Thymus (tissue), 11 donors: ENCODE data around the gene HACD2. TPM values are rescaled to one million over a fixed set of nuclear protein-coding genes. Genes with fewer than 3 reads are reported as not detected.

Source experiments
- DNase-seq, 9 donors: peaks; one replicate each; pipeline ENCODE4 v3.0.0-alpha.2; 2013; ENCODE audit warnings: low spot score in 9 of 9, low read depth in 6 of 9, missing footprints in 1 of 9
- H3K27ac ChIP-seq, 2 donors: one replicate each; pipeline ENCODE4 v1.5.1; 2013; ENCODE audit warnings: control low read depth in 1 of 2, low read depth in 1 of 2, low read length in 1 of 2, mild to moderate bottlenecking in 1 of 2, moderate library complexity in 1 of 2
- H3K27me3 ChIP-seq, 2 donors: one replicate each; pipeline ENCODE4 v1.5.1; 2013; ENCODE audit warnings: low read length in 1 of 2; ENCODE audit not compliant: control insufficient read depth in 2 of 2, insufficient read depth in 1 of 2
- H3K36me3 ChIP-seq, 2 donors: one replicate each; pipeline ENCODE4 v1.5.1; 2013; ENCODE audit warnings: low read length in 1 of 2, mild to moderate bottlenecking in 1 of 2, moderate library complexity in 1 of 2; ENCODE audit not compliant: control insufficient read depth in 2 of 2, insufficient read depth in 2 of 2
- H3K4me1 ChIP-seq, 2 donors: one replicate each; pipeline ENCODE4 v1.5.1; 2013; ENCODE audit warnings: low read length in 2 of 2; ENCODE audit not compliant: control insufficient read depth in 2 of 2, insufficient read depth in 2 of 2
- H3K4me3 ChIP-seq, 2 donors: one replicate each; pipeline ENCODE4 v1.5.1; 2013; ENCODE audit warnings: low read length in 2 of 2, control low read depth in 1 of 2, mild to moderate bottlenecking in 1 of 2
- H3K9me3 ChIP-seq, 2 donors: one replicate each; pipeline ENCODE4 v1.5.1; 2013; ENCODE audit warnings: low read length in 1 of 2, mild to moderate bottlenecking in 1 of 2; ENCODE audit not compliant: control insufficient read depth in 2 of 2, insufficient read depth in 1 of 2
- WGBS: extraction: QIAGEN DNeasy Blood & Tissue Kit; methylation state at CpG from one replicate; pipeline ENCODE4 v1.1.7; 2013; 5-methylcytosine and 5-hydroxymethylcytosine counted together
- polyA plus RNA-seq: library from polyadenylated mRNA; stranded (reverse); fragments of 200-250 nt; gene quantifications from one replicate; pipeline ENCODE4 v1.2.3, GENCODE V29; 2013
- total RNA-seq: library from RNA; stranded (reverse); fragments of 120-200 nt; gene quantifications from one replicate; pipeline ENCODE4 v1.2.4, GENCODE V29; 2013
- donor health status: healthy.

Gene HACD2
- total and polyA plus RNA-seq, 2 donors, result 12.2 to 16.1 TPM

- DNase-seq, result no peak
- Histone ChIP-seq H3K9me3 (no peaks in the 10 kb centered on the region), H3K36me3 (no peaks in the 10 kb centered on the region), H3K4me3 (no peak overlapping the region), H3K27me3 (no peaks in the 10 kb centered on the region), H3K4me1 (peaks cover 0 to 4% of the 10 kb centered on the region in 2 donors), H3K27ac (no peak overlapping the region)
- 97% methylated on average over 6 of the region's 6 CpGs for WGBS
Observed at GRCh38 chr3:123627673-123628670, 43.1 kb upstream of the HACD2 start.

GRCh38 chr3:123626881-123627280 lies 42.0 kb upstream of the HACD2 start:
- no peak for DNase-seq
- WGBS, result 91% methylated on average over 7 of the region's 7 CpGs
- Histone ChIP-seq H3K36me3 (no peaks in the 10 kb centered on the region), H3K27me3 (no peaks in the 10 kb centered on the region), H3K4me3 (no peak overlapping the region), H3K9me3 (no peaks in the 10 kb centered on the region), H3K27ac (no peak overlapping the region), H3K4me1 (no peaks in the 10 kb centered on the region)

- 96% methylated on average over 1 of the region's 1 CpG for WGBS
- H3K36me3 ChIP-seq, result no peaks in the 10 kb centered on the region
- H3K9me3 ChIP-seq, result no peaks in the 10 kb centered on the region
- no peak overlapping the region for H3K4me3 ChIP-seq
- no peaks in the 10 kb centered on the region for H3K4me1 ChIP-seq
- no peak for DNase-seq
- H3K27me3 ChIP-seq, result no peaks in the 10 kb centered on the region
- H3K27ac ChIP-seq, result no peak overlapping the region
Observed at GRCh38 chr3:123624302-123624701, 39.4 kb upstream of the HACD2 start.

- no peak for DNase-seq
- no peaks in the 10 kb centered on the region for H3K36me3 ChIP-seq
- no peak overlapping the region for H3K4me3 ChIP-seq
- WGBS, result 92% methylated on average over 5 of the region's 5 CpGs
- H3K4me1 ChIP-seq, result peaks cover 0 to 6% of the 10 kb centered on the region in 2 donors
- H3K27me3 ChIP-seq, result no peaks in the 10 kb centered on the region
- H3K27ac ChIP-seq, result no peak overlapping the region
- H3K9me3 ChIP-seq, result no peaks in the 10 kb centered on the region
Observed at GRCh38 chr3:123623346-123623880, 38.6 kb upstream of the HACD2 start.

GRCh38 chr3:123622766-123623165 lies 37.9 kb upstream of the HACD2 start:
- H3K4me1 ChIP-seq, result peaks cover 0 to 10% of the 10 kb centered on the region in 2 donors
- no peaks in the 10 kb centered on the region for H3K27me3 ChIP-seq
- no peak overlapping the region for H3K27ac ChIP-seq
- H3K4me3 ChIP-seq, result no peak overlapping the region
- peaks cover 2 to 5% of the 10 kb centered on the region in 2 donors for H3K36me3 ChIP-seq
- WGBS, result 97% methylated on average over 2 of the region's 2 CpGs
- no peaks in the 10 kb centered on the region for H3K9me3 ChIP-seq
- DNase-seq, result no peak

GRCh38 chr3:123621850-123622189 lies 37.0 kb upstream of the HACD2 start:
- no peak overlapping the region for H3K27ac ChIP-seq
- peaks cover 0 to 10% of the 10 kb centered on the region in 2 donors for H3K4me1 ChIP-seq
- H3K9me3 ChIP-seq, result no peaks in the 10 kb centered on the region
- WGBS, result 99% methylated on average over 7 of the region's 7 CpGs
- no peak for DNase-seq
- H3K27me3 ChIP-seq, result no peaks in the 10 kb centered on the region
- peaks cover 2 to 5% of the 10 kb centered on the region in 2 donors for H3K36me3 ChIP-seq
- H3K4me3 ChIP-seq, result no peak overlapping the region

GRCh38 chr3:123621186-123621849 lies 36.5 kb upstream of the HACD2 start:
- peaks cover 2 to 5% of the 10 kb centered on the region in 2 donors for H3K36me3 ChIP-seq
- H3K27ac ChIP-seq, result no peak overlapping the region
- H3K4me1 ChIP-seq, result peaks cover 0 to 10% of the 10 kb centered on the region in 2 donors
- H3K27me3 ChIP-seq, result no peaks in the 10 kb centered on the region
- whole genome bisulfite sequencing, result 96% methylated on average over 7 of the region's 7 CpGs
- DNase-seq, result no peak
- no peak overlapping the region for H3K4me3 ChIP-seq
- no peaks in the 10 kb centered on the region for H3K9me3 ChIP-seq

- no peaks in the 10 kb centered on the region for H3K27me3 ChIP-seq
- no peak overlapping the region for H3K4me3 ChIP-seq
- WGBS, result 98% methylated on average over 8 of the region's 8 CpGs
- H3K27ac ChIP-seq, result no peak overlapping the region
- no peaks in the 10 kb centered on the region for H3K9me3 ChIP-seq
- peaks cover 2 to 5% of the 10 kb centered on the region in 2 donors for H3K36me3 ChIP-seq
- DNase-seq, result no peak
- peaks cover 0 to 10% of the 10 kb centered on the region in 2 donors for H3K4me1 ChIP-seq
Observed at GRCh38 chr3:123620343-123620742, 35.5 kb upstream of the HACD2 start.
